Measurements from ENCODE around the gene IL1RAPL1.

The IL1RAPL1 gene

GRCh38 chrX:29455702-29456101, 868.5 kb downstream of the IL1RAPL1 start:
- DNase-seq = no peak

- no peak for DNase-seq
Measured at GRCh38 chrX:29461039-29461438, 873.8 kb downstream of the IL1RAPL1 start.

GRCh38 chrX:29466456-29466855, 879.2 kb downstream of the IL1RAPL1 start:
- DNase-seq = no peak

GRCh38 chrX:29468911-29469494, 881.8 kb downstream of the IL1RAPL1 start:
- DNase-seq = no peak

- DNase-seq = no peak
Measured at GRCh38 chrX:29470030-29470429, 882.8 kb downstream of the IL1RAPL1 start.

GRCh38 chrX:29471829-29472228, 884.6 kb downstream of the IL1RAPL1 start:
- no peak for DNase-seq

GRCh38 chrX:29477878-29478277, 890.6 kb downstream of the IL1RAPL1 start:
- DNase-seq = no peak

- DNase-seq = peak; percentile 41
Measured at GRCh38 chrX:29478336-29479069, 891.3 kb downstream of the IL1RAPL1 start.

- no peak for DNase-seq
Measured at GRCh38 chrX:29487214-29487613, 900.0 kb downstream of the IL1RAPL1 start.

GRCh38 chrX:29487714-29488113, 900.5 kb downstream of the IL1RAPL1 start:
- no peak for DNase-seq

GRCh38 chrX:29488919-29489318, 901.7 kb downstream of the IL1RAPL1 start:
- peak; percentile 3 for DNase-seq

- DNase-seq = no peak
Measured at GRCh38 chrX:29490606-29491005, 903.4 kb downstream of the IL1RAPL1 start.

- no peak for DNase-seq
Measured at GRCh38 chrX:29491659-29492058, 904.4 kb downstream of the IL1RAPL1 start.

- no peak for DNase-seq
Measured at GRCh38 chrX:29496636-29497180, 909.5 kb downstream of the IL1RAPL1 start.

GRCh38 chrX:29506729-29507128, 919.5 kb downstream of the IL1RAPL1 start:
- DNase-seq = no peak

GRCh38 chrX:29518100-29518499, 930.9 kb downstream of the IL1RAPL1 start:
- no peak for DNase-seq

- DNase-seq = no peak
Measured at GRCh38 chrX:29528281-29528680, 941.0 kb downstream of the IL1RAPL1 start.

- DNase-seq = no peak
Measured at GRCh38 chrX:29530501-29530900, 943.3 kb downstream of the IL1RAPL1 start.

- no peak for DNase-seq
Measured at GRCh38 chrX:29531336-29531735, 944.1 kb downstream of the IL1RAPL1 start.

GRCh38 chrX:29535212-29536162, 948.2 kb downstream of the IL1RAPL1 start:
- no peak for DNase-seq

- DNase-seq = no peak
Measured at GRCh38 chrX:29541038-29541437, 953.8 kb downstream of the IL1RAPL1 start.

GRCh38 chrX:29542152-29542551, 954.9 kb downstream of the IL1RAPL1 start:
- DNase-seq = no peak

- no peak for DNase-seq
Measured at GRCh38 chrX:29545878-29546277, 958.6 kb downstream of the IL1RAPL1 start.

Data from hematopoietic multipotent progenitor cell treated with erythropoietin and hydrocortisone succinate and interleukin-3 and kit ligand, for 6 days (in vitro differentiated cells).